ENCODE results near the gene TLR8.
A peak's percentile ranks its signal among the peaks of the same experiment; 100 is the strongest.
"Not testable (repeated sequence)": the region's sequence is repeated elsewhere in the genome, so short reads cannot be mapped to it uniquely, and the experiment has no call there.

Gene TLR8

DNA sequence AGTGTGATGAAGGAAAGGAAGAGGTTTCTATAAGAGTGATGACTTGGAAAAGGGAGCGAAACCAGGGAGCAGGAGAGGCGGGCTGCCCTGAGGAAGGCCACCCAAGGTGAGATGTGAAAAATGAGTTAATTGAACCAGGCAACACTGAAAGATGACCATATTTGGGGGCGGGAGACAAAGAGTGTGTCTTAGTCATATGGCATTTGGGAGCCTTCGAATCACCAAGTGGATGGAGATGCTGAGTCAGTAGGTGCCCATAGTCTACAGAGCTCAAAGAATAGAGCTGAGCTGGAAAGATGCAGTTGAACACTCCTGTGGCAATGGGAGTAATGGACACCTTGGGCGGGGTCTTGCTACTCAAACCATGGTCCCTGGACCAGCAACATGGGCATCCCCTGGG is 8.3 kb upstream of the TLR8 start:
- no peak for DNase-seq

DNA sequence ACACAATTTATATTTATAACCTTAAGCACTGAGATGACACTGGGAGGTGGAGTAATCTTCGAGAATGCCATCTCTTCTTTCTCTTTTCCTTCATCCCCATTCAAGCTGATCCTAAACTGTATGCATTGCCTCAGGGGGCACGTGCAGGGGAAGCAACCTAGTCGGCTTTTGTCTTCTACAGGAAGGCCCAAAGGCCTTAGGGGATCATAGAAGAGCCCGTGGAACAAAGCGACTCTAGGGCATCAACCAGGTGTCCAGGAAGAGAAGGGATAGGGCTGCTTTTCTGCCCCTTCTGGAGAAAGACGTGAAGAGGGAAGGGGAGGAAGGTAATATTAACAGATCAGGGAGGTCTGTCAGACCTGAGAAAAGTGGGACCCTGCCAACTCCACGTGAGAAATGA is 6.9 kb upstream of the TLR8 start:
- DNase-seq: no peak

DNA sequence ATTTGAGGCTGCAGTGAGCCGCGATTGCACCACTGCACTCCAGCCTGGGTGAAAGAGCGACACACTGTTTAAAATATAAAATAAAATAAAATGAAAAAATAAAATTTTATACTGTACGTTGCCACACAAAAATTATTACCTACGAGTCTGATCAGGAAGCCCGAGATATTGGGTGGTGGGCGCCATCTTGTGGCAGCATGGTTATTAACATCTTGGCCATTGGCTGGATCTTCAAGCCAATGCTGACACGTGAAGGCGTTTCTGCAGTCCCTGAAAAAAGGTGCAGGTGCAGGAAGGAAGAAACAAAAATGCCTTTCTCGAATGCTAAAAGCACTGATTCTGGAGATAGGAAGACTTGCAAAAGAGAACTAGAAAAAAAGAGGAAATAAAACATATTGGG is 4.9 kb upstream of the TLR8 start:
- DNase-seq: peak; percentile 37

DNA sequence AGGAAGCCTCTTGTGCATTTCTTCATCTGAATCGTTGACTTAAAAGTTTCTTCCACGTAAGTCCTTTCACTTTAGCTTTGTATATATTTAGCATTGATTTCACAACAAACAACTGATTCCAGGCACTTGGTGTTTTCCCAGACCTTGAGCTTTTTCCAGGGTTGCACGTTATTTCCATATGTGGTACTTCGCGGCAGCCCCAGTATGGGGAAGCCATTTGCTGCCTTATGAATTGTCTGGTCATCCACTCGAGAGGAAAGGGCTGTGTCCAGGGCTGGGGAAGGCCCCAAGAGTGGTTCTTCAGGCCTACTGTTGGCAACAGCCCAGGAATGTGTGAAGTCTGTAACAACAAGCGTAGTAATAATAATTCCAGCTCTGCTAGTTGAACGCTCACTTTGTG is 2.8 kb upstream of the TLR8 start:
- DNase-seq: no peak

DNA sequence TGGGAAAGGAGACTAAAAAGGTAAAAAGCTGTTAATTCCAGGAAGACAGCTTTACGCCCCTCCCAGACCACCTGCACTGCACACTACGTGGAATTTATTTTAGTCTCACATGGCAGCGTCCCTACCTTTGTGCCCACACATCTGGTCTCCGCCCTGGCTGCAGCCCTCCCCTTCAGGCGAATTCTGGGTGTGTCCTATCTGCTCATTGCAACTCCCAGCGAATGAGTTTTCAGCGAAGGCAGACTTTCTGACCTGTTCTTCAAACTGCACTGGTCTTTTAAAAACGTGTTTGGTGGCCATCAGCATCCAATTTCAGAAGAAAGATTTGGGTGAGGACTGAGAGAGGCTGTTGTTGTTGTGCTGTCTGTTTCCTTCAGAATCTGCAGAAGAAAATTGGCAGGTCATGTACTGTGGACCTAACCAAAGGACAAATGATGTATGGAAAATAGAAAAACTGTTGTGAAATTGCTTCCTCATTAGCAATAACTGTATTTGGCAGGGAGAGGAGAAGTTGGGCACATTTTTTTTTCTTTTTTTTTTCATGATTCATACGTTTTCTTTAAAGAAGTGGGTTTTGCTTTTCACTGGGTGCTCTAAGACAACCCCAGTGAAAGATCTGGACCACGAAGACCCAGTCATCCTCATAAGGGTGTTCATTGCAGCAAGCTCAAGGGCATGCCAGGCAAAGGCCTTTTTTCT is 4.2 kb downstream of the TLR8 start:
- DNase-seq: no peak

DNA sequence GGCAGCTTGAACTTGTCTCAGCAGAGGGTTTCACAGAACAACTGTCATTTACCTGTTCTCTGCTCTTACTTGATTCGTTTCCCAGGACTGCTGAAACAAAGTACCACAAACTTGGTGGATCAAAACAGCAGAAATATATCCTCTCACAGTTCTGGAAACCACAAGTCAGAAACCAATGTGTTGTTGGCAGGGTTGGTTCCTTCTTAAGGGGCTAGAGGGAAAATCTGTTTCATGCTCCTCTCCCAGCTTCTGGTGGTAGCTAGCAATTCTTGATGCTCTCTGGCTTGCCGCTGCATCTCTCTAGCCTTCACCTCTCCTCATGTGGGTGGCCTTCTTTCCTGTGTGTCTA is 4.7 kb downstream of the TLR8 start:
- DNase-seq: no peak

DNA sequence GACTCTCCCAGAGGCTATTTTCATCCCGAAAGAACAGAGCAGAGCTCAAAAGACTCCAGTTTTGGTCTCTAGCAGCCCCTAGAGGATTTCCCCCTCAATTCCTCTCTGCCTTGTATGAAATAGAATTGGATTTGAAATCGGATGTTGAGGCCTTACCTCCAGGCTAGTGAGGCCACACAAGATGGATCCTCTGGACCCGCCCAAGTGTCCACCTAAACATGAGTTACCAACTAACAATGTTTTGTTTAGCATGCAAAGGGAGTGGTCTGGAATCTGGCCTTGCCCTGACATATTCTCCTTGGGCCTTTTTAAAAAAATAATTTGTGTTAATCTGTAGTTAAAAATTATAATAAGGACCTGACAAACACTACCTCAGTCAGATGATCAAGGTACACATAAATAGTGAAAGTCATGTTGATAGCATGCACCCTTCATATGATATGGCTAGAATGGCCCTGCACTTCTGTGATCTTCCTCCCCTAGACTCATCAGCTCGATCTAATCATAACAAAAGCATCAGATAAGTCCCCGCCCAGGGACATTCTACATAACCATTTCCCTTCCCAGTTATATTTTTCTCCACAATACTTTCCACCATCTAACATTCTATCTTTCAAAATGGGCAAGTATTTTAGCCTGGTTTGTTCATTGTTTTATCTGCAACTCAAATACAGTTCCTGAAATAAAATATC is 6.5 kb downstream of the TLR8 start:
- DNase-seq: no peak

DNA sequence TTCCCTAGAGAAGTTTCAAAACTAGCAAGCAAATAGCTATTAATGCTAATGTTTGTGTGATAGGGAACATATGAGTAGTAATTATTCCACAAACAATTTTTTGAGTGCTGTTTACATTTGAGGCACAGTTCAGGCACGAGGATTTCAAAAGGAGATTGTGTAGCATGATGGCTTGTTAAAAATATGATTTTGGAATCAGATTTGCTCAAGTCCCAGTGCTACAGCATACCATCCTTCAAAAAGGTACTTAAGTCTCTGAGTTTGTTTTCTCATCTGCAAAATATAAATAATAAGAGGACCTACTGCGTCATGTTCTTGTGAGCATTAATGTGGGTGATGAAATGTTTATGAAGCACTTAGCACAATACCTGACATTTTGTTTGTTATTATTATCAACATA is 11.3 kb downstream of the TLR8 start:
- DNase-seq: no peak

DNA sequence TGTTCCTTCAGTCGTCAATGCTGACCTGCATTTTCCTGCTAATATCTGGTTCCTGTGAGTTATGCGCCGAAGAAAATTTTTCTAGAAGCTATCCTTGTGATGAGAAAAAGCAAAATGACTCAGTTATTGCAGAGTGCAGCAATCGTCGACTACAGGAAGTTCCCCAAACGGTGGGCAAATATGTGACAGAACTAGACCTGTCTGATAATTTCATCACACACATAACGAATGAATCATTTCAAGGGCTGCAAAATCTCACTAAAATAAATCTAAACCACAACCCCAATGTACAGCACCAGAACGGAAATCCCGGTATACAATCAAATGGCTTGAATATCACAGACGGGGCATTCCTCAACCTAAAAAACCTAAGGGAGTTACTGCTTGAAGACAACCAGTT is 12.6 kb downstream of the TLR8 start:
- no peak for DNase-seq

DNA sequence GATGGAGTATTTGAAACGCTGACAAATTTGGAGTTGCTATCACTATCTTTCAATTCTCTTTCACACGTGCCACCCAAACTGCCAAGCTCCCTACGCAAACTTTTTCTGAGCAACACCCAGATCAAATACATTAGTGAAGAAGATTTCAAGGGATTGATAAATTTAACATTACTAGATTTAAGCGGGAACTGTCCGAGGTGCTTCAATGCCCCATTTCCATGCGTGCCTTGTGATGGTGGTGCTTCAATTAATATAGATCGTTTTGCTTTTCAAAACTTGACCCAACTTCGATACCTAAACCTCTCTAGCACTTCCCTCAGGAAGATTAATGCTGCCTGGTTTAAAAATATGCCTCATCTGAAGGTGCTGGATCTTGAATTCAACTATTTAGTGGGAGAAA is 13.2 kb downstream of the TLR8 start:
- no peak for DNase-seq

DNA sequence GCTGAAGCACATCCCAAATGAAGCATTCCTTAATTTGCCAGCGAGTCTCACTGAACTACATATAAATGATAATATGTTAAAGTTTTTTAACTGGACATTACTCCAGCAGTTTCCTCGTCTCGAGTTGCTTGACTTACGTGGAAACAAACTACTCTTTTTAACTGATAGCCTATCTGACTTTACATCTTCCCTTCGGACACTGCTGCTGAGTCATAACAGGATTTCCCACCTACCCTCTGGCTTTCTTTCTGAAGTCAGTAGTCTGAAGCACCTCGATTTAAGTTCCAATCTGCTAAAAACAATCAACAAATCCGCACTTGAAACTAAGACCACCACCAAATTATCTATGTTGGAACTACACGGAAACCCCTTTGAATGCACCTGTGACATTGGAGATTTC is 14.6 kb downstream of the TLR8 start:
- no peak for DNase-seq

DNA sequence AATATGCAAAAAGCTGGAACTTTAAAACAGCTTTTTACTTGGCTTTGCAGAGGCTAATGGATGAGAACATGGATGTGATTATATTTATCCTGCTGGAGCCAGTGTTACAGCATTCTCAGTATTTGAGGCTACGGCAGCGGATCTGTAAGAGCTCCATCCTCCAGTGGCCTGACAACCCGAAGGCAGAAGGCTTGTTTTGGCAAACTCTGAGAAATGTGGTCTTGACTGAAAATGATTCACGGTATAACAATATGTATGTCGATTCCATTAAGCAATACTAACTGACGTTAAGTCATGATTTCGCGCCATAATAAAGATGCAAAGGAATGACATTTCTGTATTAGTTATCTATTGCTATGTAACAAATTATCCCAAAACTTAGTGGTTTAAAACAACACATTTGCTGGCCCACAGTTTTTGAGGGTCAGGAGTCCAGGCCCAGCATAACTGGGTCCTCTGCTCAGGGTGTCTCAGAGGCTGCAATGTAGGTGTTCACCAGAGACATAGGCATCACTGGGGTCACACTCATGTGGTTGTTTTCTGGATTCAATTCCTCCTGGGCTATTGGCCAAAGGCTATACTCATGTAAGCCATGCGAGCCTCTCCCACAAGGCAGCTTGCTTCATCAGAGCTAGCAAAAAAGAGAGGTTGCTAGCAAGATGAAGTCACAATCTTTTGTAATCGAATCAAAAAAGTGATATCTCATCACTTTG is 15.6 kb downstream of the TLR8 start:
- DNase-seq: peak; percentile 39

DNA sequence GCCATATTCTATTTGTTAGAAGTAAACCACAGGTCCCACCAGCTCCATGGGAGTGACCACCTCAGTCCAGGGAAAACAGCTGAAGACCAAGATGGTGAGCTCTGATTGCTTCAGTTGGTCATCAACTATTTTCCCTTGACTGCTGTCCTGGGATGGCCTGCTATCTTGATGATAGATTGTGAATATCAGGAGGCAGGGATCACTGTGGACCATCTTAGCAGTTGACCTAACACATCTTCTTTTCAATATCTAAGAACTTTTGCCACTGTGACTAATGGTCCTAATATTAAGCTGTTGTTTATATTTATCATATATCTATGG is 16.1 kb downstream of the TLR8 start:
- DNase-seq: no peak

DNA sequence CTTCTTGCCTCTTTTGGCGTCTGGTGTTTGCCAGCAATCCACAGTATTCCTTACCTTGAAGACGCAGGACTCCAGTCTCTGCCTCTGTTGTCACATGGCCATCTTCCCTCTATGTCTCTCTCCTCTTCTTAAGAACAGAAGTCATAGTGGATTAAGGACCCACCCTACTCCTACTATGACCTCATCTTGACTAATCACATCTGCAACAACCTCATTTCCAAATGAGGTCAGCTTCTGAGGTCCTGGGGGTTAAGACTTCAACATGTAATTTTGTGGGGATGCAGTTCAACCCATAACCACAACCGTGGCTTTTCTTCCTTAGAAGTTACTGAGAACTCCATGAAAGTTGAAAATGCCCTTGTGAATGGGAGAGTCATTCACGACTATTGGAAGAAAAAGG is 23.3 kb downstream of the TLR8 start:
- peak; percentile 5 for DNase-seq

DNA sequence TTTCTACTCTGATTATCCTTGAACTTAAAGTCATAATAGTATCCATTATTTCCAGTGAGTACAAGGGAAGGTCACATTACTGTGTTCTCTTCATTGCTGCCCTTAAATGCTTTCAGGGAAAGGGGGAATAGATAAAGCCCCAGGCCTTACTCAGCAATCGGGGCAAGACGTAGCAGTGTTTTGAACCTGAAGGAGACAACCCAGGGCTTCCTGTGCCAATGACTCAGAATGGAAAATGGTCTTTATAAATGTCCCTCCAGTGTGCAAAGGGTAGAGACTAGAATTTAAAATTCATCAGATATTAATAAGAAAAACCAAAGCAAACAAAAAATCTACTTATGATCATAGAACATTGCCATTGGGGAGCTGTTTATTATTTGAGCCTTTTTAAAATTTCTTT is 23.7 kb downstream of the TLR8 start:
- no peak for DNase-seq

DNA sequence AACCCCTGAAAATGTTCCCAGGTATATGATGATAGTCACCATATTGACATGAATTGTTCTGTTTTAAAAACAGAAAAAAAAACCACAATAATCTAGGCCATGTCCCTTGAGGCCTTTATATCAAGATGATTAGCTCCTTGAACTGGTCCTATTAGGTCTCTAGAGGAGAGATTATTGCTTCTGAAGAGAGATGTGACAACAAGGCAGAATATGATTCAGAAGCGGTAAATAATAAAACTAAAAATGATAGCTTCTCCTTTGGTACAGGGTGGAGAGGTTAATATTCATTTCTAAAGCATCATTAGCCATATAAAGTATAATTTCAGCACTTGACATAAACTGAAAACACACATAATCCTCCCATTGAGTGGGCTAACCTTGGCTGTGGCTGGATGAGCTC is 25.8 kb downstream of the TLR8 start:
- no peak for DNase-seq

DNA sequence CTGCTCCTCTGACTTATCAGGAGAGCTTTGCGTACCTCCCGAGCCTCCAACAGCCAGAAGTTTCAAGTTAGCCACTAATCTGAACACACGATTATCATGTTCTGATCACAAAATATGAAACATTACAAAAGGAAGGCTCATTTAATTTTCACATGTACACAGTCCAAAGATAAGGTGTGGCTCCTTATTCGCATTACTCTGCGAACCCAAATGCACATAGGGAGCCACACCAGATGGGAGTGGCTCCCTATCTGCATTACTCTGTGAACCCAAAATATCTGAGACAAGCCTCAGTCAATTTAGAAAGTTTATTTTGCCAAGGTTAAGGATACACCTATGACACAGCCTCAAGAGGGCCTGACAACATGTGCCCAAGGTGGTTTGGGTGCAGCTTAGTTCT is 28.4 kb downstream of the TLR8 start:
- DNase-seq: no peak

DNA sequence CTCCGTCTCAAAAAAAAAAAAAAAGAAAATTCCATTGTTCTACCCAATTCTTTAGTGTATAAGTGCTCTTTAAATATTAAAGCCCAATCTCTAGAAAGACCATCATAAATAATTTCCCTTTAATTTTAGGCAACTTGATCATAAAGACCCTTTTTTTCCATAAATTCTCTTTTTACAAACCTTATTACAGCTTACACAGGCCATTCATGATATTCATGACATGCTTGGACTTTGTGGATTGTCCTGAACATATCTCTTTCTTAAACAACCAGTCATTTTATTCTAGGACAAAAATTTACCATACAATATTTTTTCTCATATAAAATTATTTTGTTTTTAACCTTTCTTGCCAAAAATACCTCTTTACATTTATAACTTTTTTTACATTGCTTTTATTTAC is 30.5 kb downstream of the TLR8 start:
- no peak for DNase-seq

DNA sequence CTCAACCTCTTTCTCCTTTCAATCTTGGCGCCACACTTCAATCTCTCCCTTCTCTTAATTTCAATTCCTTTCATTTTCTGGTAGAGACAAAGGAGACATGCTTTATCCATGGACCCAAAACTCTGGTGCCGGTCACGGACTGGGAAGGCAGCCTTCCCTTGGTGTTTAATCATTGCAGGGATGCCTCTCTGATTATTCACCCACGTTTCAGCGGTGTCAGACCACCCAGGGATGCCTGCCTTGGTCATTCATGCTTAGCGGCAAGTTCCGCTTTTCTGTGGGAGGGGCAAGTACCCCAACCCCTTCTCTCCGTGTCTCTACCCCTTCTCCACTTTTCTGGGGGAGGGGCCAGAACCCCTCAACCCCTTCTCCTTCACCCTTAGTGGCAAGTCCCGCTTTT is 34.1 kb downstream of the TLR8 start:
- not testable (repeated sequence) for DNase-seq

DNA sequence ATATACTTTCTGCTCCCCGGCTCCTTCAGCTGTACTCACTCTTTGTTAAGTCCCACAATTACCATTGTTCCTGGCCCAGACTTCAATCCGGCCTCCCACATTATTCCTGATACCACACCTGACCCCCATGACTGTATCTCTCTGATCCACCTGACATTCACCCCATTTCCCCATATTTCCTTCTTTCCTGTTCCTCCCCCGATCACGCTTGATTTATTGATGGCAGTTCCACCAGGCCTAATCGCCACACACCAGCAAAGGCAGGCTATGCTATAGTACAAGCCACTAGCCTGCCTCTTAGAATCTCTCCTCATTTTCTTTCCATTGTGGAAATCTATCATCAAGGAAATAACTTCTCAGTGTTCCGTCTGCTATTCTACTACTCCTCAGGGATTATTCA is 37.2 kb downstream of the TLR8 start:
- DNase-seq: not testable (repeated sequence)

DNA sequence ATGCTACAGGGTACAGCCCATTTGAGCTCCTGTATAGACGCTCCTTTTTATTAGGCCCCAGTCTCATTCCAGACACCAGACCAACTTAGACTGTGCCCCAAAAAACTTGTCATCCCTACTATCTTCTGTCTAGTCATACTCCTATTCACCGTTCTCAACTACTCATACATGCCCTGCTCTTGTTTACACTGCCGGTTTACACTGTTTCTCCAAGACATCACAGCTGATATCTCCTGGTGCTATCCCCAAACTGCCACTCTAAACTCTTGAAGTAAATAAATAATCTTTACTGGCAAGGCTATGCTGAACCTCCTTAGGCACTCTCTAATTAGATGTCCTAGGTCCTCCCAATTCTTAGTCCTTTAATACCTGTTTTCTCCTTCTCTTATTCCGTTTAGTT is 38.0 kb downstream of the TLR8 start:
- not testable (repeated sequence) for DNase-seq

DNA sequence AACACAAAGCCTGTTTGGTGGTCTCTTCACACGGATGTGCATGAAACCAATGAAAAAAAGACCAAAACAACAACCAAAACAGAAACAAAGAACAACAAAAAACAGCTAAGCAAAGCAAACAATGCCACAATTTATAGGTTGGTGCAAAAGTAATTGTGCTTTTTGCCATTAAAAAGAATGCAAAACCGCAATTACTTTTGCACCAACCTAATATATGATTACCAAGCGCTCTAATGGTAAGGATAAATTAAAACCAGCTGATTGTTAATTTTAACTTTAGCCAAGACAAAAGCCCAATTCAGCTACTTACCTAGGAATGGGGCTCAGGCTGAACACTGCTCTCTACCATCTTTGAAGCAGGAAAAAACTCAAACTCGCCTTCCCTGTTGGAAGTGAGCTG is 39.1 kb downstream of the TLR8 start:
- DNase-seq: no peak

DNA sequence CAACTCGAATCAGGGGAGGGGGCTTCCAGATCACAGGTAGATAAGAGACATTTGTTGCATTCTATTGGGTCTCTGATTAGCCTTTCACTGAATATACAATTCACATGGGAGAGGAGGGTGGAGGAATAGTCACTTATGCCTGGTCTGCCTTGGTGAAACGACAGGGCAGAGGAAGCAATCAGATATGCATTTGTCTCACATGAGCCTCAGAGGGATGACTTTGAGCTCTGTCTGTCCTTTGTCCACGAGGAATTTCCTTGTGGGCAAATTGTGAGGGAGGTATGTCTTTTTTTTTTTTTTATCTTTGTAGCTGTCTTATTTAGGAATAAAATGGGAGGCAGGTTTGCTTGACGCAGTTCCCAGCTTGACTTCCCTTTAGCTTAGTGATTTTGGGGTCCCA is 40.0 kb downstream of the TLR8 start:
- DNase-seq: no peak

DNA sequence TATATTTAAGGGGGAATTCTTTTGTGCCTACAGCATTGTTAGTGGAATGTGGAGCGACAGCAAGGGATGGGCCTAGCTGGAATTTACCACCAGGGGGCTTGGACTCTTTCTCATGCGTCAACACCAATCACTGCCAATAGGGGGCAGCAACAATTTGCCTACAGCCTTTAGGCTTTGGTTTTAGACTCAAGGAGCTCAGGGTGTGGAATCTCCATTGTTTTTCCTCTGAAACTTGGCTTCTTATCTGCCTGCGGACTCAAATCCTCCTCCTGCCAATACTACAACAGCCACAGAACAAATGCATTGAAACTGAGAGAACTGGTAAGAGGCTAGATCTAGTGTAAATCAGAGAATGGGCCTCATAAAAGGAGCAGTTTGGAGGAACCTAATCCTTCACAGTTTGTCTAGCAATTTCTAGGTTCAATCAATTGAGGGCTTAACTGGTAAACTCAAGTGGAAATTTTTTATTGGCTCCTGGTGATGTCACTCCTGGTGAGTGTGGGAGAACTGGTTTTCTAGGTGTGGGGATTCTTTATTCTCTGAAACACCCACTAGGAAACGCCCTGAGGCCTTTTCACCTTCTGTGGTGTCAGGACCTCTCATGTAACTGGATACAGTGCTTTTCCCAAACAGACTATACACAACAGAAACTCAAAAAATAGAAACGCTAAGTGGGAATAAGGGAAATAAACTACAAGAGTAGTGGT is 40.6 kb downstream of the TLR8 start:
- DNase-seq: peak; percentile 86

All from fibroblast of upper back skin (primary cell).